ENCODE data around the gene PTCD3.

The PTCD3 gene

DNA sequence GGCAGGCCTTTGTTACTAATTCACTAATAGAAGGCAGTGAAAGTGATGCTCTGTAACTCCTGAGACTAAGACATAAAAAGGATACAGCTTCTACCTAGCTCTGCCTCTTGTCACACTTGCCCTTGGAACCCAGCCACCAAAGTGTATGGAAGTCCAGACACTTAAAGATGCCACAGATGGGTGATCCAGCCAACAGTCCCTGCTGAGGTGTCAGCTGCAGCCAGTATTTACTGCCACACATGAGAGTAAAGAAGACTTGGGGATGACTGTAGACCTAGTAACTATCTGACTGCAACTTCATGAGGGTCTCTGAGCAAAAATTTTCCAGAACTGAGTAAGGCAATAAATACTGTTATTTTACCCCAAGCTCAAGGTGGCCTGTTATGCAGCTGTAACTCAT is 80.4 kb downstream of the PTCD3 start:
- no peak for DNase-seq
- in situ Hi-C loops (cut with MboI; ENCODE audit: low pct_unique_long_range_greater_than_20kb, low sequenced_read_pairs) = no loop called here

DNA sequence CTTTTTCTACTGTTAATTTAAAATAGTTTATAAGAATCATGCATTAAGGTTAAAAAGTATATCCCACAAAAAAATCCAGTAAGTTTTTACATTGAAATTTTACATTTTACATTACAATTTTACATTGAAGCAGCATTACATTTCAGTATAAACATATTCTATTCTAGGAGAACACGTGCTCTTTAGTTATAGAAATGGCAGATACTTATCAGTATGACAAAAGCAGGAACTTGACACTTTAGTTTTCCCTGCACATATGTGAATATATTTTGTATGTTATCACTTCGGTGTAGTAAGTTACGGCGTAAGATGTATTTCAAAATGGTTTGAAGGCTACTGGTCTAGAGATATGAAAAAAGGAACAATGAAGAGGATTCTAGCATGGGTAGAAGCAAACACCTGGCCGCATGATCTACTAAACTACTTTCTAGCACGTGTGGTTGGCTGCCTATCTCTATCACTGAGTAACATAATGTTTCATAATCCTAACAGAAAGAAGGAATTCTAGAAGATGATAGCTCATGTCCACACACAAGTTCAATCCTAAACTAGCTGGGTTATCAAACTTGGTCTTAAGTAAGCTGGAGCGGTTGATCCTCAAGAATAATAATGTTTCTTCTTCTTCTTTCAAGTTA is 83.9 kb downstream of the PTCD3 start:
- in situ Hi-C loops (cut with MboI; ENCODE audit: low pct_unique_long_range_greater_than_20kb, low sequenced_read_pairs) = no loop called here
- DNase-seq = peak; percentile 25

Data from KBM-7 (cell line).